Panc1 (cell line): ENCODE results near the gene TLE3. TPM values are rescaled to one million over a fixed set of nuclear protein-coding genes. Genes with fewer than 3 reads are reported as not detected.

ENCODE experiments used
- ATAC-seq: fragments of 200-7000 bp; cut with Tn5 transposase; 2 replicates; pipeline ENCODE4 v1.9.1; 2020; ENCODE audit warnings: mild to moderate bottlenecking, moderate library complexity
- BruUV-seq: library from RNA; stranded (reverse); fragments of 400-500 nt; replicated peaks from 2 replicates; lab custom pipeline; 2021; lab: Mats Ljungman, UMichigan
- CTCF ChIA-PET: fragments of 300-600 bp; sonication (Branson Sonifier 250); formaldehyde crosslinking; loops from one replicate; lab custom pipeline; 2022; ENCODE audit warnings: antibody characterized with exemption; lab: Charles Lee
- POLR2A ChIA-PET: fragments of 300-600 bp; sonication (Branson Sonifier 250); formaldehyde crosslinking; loops from one replicate; lab custom pipeline; 2022; ENCODE audit warnings: antibody characterized with exemption; lab: Charles Lee
- DNase-seq: peaks from one replicate; pipeline ENCODE4 v3.0.0-alpha.2; 2010; ENCODE audit warnings: low read depth, low spot score
- H3K27ac ChIP-seq: 2 replicates; pipeline ENCODE4 v1.5.1; 2011; ENCODE audit warnings: mild to moderate bottlenecking, low read length, inconsistent platforms
- H3K27me3 ChIP-seq: fragments of 200-500 bp; sonication (Bioruptor generic); 2 replicates; pipeline ENCODE4 v1.6.0; 2014; ENCODE audit warnings: low read length, inconsistent platforms; ENCODE audit not compliant: control insufficient read depth, insufficient read depth
- H3K36me3 ChIP-seq: fragments of 200-500 bp; sonication (Bioruptor generic); 2 replicates; pipeline ENCODE4 v1.5.1; 2014; ENCODE audit warnings: inconsistent platforms, mild to moderate bottlenecking, low read length, moderate library complexity; ENCODE audit not compliant: control insufficient read depth, insufficient read depth
- H3K4me1 ChIP-seq: 2 replicates; pipeline ENCODE4 v1.5.1; 2011; ENCODE audit warnings: inconsistent platforms, mild to moderate bottlenecking, low read length, moderate library complexity; ENCODE audit not compliant: control insufficient read depth, insufficient read depth
- H3K4me3 ChIP-seq, 2 experiments: 2 replicates each; pipeline ENCODE4 v1.5.1; 2011 to 2012; ENCODE audit warnings: low read depth in 2 of 2, low read length in 2 of 2, mild to moderate bottlenecking in 2 of 2, inconsistent platforms in 1 of 2, moderate library complexity in 1 of 2
- H3K9me3 ChIP-seq: fragments of 200-500 bp; sonication (Bioruptor generic); 2 replicates; pipeline ENCODE4 v1.5.1; 2014; ENCODE audit warnings: low read depth, mild to moderate bottlenecking, inconsistent platforms, low read length, moderate library complexity; ENCODE audit not compliant: control insufficient read depth, insufficient read depth
- CTCF ChIP-seq: fragments of 450-650 bp; IDR thresholded peaks from 2 replicates; pipeline ENCODE4 v1.5.1; 2017; ENCODE audit warnings: mild to moderate bottlenecking
- POLR2AphosphoS5 ChIP-seq: IDR thresholded peaks from 2 replicates; pipeline ENCODE4 v1.6.1; 2012; ENCODE audit warnings: mild to moderate bottlenecking, low read depth, low read length, moderate library complexity
- REST ChIP-seq, 2 experiments: IDR thresholded peaks; 2 replicates each; pipeline ENCODE4 v1.6.1; 2011 to 2012; ENCODE audit warnings: low read depth in 2 of 2, control low read depth in 1 of 2, low read length in 1 of 2, mild to moderate bottlenecking in 1 of 2, moderate library complexity in 1 of 2; ENCODE audit not compliant: insufficient read depth in 1 of 2
- SIN3A ChIP-seq: IDR thresholded peaks from 2 replicates; pipeline ENCODE4 v1.6.1; 2012; ENCODE audit warnings: low read depth, mild to moderate bottlenecking, low read length, moderate library complexity, borderline replicate concordance; ENCODE audit not compliant: insufficient read depth
- TCF7L2 ChIP-seq: IDR thresholded peaks from 2 replicates; pipeline ENCODE4 v1.6.1; 2011; ENCODE audit warnings: mild to moderate bottlenecking, low read depth, low read length, inconsistent platforms
- in situ Hi-C: cut with HindIII; loops from 2 replicates; pipeline ENCODE4 v1.10.0; 2016; ENCODE audit warnings: low sequenced_read_pairs, low pct_unique_long_range_greater_than_20kb
- intact Hi-C: fragments of 100-400 bp; cut with micrococcal nuclease; formaldehyde crosslinking; loops from one replicate; pipeline ENCODE4 v1.10.0; 2022; ENCODE audit not compliant: unreplicated experiment
- total RNA-seq: library from RNA; stranded (reverse); gene quantifications from one replicate; pipeline ENCODE4 v1.2.1, GENCODE V29; 2021; ENCODE audit not compliant: unreplicated experiment

TLE3 gene
- total RNA-seq, 1 experiment from 2014 or later = 132 TPM

- Histone ChIP-seq H3K36me3 (peaks cover 28% of the 10 kb centered on the region), H3K27ac (no peak overlapping the region), H3K27me3 (no peaks in the 10 kb centered on the region), H3K4me1 (no peaks in the 10 kb centered on the region; the same call in 1 of the 2 replicates), H3K4me3 (no peak overlapping the region), H3K9me3 (no peaks in the 10 kb centered on the region)
- ATAC-seq (no peak), DNase-seq (no peak)
- POLR2A ChIA-PET = interaction anchor here (0.5 kb wide), 1 partner anchor 588 kb away, joined by 5 read pairs; no protein-coding TSS in a partner anchor
- in situ Hi-C loops = no loop called here
- BruUV-seq = no TSS peak
- CTCF ChIA-PET = no interaction called here
- intact Hi-C loops = no loop called here
- TF ChIP-seq TCF7L2 = no peak
- TF ChIP-seq CTCF = no peak
- no peak for TF ChIP-seq REST (IDR thresholded peaks at IDR 0.05; ENCODE audit: insufficient read depth in 1 of 2, low read depth in 2 of 2, low read length in 1 of 2)
- TF ChIP-seq POLR2AphosphoS5 = no peak
- TF ChIP-seq SIN3A = no peak
These were observed 28.7 kb downstream of the TLE3 start for GRCh38 chr15:70068783-70069565.

GRCh38 chr15:70067681-70068080, 30.0 kb downstream of the TLE3 start:
- POLR2A ChIA-PET = no interaction called here
- ATAC-seq = no peak
- H3K4me3 ChIP-seq = no peak overlapping the region

More at GRCh38 chr15:70067681-70068080, 30.0 kb downstream of the TLE3 start:
- peaks cover 30% of the 10 kb centered on the region for H3K36me3 ChIP-seq
- TF ChIP-seq POLR2AphosphoS5 (no peak), CTCF (no peak), SIN3A (no peak), REST (IDR thresholded peaks at IDR 0.05; ENCODE audit: insufficient read depth in 1 of 2, low read depth in 2 of 2, low read length in 1 of 2) (no peak), TCF7L2 (no peak)
- CTCF ChIA-PET = no interaction called here
- DNase-seq = no peak
- H3K9me3 ChIP-seq = no peaks in the 10 kb centered on the region
- H3K27me3 ChIP-seq = no peaks in the 10 kb centered on the region
- H3K27ac ChIP-seq = no peak overlapping the region
- intact Hi-C loops (no loop called here), in situ Hi-C loops (no loop called here)
- BruUV-seq = no TSS peak
- no peaks in the 10 kb centered on the region; the same call in 1 of the 2 replicates for H3K4me1 ChIP-seq
